ENCODE data around the gene SLC25A41. TPM values are rescaled to one million over a fixed set of nuclear protein-coding genes. Genes with fewer than 3 reads are reported as not detected.
A peak's percentile ranks its signal among the peaks of the same experiment; 100 is the strongest.
"Not testable (repeated sequence)": the region's sequence is repeated elsewhere in the genome, so short reads cannot be mapped to it uniquely, and the experiment has no call there.

SLC25A41 gene
- total RNA-seq, 1 experiment from 2014 or later: 0.18 TPM

GRCh38 chr19:6428692-6429418, 4.7 kb downstream of the SLC25A41 start:
- DNase-seq (ENCODE audit: low read depth): not testable (repeated sequence)

GRCh38 chr19:6427131-6427530, 6.4 kb downstream of the SLC25A41 start:
- no peak for DNase-seq (ENCODE audit: low read depth)

DNA sequence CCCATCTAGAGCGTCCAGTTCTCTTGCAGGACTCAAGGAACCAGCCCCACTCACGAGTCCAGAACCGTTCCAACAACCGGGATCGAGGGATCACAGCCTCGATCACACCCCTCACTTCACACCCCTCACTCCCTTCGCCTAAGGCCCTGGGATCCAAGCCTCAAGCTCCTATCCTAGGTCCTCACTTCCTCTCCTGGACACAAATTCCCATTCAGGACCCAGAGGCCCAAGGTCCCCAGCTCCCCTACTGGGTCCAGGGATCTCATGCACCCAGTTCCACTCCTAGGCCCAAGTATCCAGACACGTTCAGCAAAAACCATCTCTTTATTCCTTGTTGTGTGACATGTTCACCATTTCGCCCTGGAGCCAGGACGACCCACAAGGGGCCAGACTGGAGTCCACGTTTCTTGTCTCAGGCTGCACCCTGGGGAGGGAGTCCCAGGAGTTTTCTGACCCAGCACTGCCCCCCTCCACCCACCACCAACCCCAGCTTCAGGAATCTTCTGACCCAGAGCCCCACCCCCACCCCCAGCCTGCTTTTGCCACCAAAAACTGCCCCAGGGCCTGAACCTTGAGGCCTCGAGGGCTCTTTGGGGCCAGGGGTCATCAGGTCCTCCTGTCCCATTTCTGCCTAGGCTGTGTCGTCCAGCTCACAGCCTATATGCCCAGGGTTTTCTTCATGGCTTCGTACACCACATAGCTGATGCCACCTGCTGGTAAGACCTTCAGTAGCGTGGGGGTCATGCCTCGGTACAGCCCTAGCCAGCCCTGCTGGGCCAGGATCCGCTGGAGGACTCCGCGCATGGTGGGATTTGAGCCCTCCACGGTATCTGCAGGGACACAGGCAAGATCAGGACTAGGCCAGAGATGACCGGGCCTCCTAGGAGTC, 7.6 kb downstream of the SLC25A41 start:
- no peak for DNase-seq (ENCODE audit: low read depth)

- peak; percentile 100 for DNase-seq (ENCODE audit: low read depth)
Measured at GRCh38 chr19:6424939-6425731, 8.4 kb downstream of the SLC25A41 start.

- DNase-seq (ENCODE audit: low read depth): no peak
Measured at GRCh38 chr19:6424195-6424938, 9.2 kb downstream of the SLC25A41 start, which contains the start of gene KHSRP. TSS of gene KHSRP (minus strand) at chr19:6424811. CDS start at chr19:6424701, 110 bp downstream.

- peak; percentile 45 for DNase-seq (ENCODE audit: low read depth)
Measured at GRCh38 chr19:6423499-6424194, 9.9 kb downstream of the SLC25A41 start.

GRCh38 chr19:6421075-6422014, 12.2 kb downstream of the SLC25A41 start:
- DNase-seq (ENCODE audit: low read depth): no peak

- DNase-seq (ENCODE audit: low read depth): no peak
Measured at GRCh38 chr19:6418562-6418932, 15.0 kb downstream of the SLC25A41 start.

- DNase-seq (ENCODE audit: low read depth): no peak
Measured at GRCh38 chr19:6417713-6418561, 15.6 kb downstream of the SLC25A41 start.

DNA sequence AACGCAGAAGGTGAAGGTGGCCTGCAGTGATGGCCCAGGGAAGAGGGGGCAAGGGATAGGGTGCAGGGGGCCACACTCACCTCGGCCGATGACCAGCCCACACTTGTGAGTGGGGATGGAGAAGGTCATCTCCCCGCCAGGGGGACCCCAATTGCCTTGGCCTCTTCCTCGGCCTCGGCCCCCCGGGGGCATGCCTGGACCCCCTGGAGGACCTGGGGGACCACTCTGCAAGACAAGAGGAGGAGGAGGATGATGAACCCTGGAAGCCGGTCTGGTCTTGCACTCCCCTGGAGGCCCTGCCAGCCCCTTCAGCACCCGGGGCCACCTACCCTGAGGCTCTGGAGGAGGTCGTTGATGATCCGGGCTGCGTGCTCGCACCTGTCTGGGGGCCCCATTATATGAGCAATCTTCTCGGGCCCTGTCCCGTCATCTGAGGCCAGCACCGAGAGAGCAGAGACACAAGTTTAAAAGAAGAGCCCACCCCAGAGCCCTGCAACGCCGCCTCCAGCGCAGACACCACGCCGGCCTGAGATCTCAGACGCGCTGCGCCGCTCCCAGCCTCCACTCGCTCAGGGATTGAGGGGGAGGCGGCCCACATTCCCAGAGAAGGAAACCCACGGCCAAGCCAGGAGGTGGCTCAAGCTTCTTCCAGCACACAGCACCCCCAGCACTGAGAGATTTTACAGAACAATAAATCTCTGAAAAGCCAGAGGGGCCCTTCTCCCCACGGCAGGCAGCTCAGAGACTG, 16.7 kb downstream of the SLC25A41 start:
- no peak for DNase-seq (ENCODE audit: low read depth)

DNA sequence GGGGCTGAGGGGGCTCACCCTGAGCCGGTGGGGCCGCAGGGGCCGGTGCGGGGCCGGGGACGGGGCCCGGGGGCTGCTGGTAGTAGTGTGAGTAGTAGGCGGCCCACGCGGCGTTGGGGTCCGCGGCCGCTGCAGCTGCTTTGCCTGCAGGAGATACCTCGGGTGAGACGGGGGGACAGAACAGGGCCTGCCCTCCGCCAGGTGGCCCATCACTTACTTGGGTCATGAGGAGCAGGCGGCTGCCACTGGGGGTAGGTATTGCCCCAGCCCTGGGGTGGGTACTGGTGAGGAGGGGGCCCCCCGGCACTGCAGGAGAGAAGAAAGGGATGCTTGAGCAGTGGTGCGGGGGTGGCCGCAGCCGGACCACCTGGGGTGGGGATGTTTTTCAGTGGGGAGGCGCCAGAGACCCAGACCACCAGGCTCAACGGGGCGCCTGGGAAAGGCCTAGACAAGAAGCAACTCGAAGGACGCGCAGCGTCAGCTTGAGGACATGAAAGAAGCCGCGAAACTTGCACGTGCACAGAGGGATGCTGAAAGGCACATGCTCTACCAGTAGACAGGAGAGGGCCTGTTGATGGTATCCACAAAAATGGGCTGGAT, 17.9 kb downstream of the SLC25A41 start:
- DNase-seq (ENCODE audit: low read depth): no peak

- DNase-seq (ENCODE audit: low read depth): no peak
Measured at GRCh38 chr19:6414793-6415590, 18.6 kb downstream of the SLC25A41 start.

- no peak for DNase-seq (ENCODE audit: low read depth)
Measured at GRCh38 chr19:6413721-6414643, 19.6 kb downstream of the SLC25A41 start.

DNA sequence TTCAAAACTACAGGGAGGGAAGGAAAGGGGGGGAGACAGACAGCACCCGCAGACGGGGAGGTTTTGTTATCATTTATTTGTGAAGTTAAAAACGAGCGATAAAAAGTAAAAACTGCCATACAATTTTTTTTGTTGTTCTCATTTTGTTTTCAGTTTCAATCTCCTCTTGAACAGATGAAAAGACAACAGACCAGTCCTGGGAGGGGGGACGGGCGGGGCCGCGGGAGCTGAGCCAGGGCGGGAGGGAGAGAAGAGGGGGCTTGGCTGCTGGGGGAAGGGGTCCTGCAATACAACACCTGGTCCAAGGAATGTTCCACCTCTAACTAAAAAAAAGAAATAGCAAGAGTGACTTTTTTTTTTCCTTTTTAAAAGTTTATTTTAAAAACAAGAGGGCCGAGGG, 20.3 kb downstream of the SLC25A41 start:
- DNase-seq (ENCODE audit: low read depth): no peak

DNA sequence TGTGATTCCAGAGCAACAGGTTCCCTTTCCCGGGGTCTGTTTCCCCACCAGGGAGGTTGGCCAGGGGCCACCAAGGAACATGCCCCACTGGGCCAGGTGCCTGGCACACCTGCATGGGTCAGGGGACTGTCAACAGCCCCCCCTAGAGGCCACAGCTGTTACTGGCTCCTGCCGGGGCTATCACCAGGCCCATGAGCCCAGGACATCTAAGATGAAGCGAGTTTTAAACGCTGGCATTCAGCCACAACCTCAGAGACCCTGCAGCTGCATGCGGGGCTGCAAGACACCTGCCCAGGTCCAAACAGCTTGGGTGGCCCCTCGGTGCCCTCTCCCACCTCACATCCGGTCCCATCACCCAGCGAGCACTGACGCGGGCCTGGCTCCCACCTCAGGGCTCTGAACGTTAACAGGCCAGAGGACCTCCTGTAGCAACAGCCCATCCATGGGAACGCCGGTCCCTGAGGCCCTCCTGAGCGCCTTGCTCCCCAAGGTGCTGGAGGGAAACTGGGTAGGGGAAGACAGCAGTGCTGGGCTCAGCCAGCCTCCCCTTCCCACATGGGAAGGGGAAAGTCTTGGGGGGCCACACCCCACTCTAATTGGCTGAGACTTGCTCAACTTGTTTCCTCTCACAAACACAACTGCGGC, 21.0 kb downstream of the SLC25A41 start:
- DNase-seq (ENCODE audit: low read depth): no peak

Data from HT1080 (cell line).